Posterior vena cava (tissue), 2 donors: ENCODE data around the gene PKP3. TPM values are rescaled to one million over a fixed set of nuclear protein-coding genes. Genes with fewer than 3 reads are reported as not detected.

Experiments
- DNase-seq: peaks from one replicate; pipeline ENCODE4 v3.0.0-alpha.2; 2020; ENCODE audit warnings: low spot score
- intact Hi-C, 2 donors: fragments of 100-400 bp; cut with DNase I; formaldehyde crosslinking; loops; one replicate each; pipeline versions ENCODE4 v1.14.1 to v1.14.2; 2022 to 2023
- total RNA-seq, 2 donors: library from RNA; stranded (reverse); fragmentation: NEBNext Ultra II Directional; extraction: Animal tissue kit (Norgen Biotek cat#: 25700); gene quantifications; one replicate each; pipeline ENCODE4 v1.2.1, GENCODE V29; 2021
- donor health status: DM: yes; HTN: yes; CAD: no.
- donor health status: DM: yes; HTN: yes; CAD: no.

The PKP3 gene
- total RNA-seq, 2 donors from 2014 or later, result 0.10 TPM; not detected in 1

DNA sequence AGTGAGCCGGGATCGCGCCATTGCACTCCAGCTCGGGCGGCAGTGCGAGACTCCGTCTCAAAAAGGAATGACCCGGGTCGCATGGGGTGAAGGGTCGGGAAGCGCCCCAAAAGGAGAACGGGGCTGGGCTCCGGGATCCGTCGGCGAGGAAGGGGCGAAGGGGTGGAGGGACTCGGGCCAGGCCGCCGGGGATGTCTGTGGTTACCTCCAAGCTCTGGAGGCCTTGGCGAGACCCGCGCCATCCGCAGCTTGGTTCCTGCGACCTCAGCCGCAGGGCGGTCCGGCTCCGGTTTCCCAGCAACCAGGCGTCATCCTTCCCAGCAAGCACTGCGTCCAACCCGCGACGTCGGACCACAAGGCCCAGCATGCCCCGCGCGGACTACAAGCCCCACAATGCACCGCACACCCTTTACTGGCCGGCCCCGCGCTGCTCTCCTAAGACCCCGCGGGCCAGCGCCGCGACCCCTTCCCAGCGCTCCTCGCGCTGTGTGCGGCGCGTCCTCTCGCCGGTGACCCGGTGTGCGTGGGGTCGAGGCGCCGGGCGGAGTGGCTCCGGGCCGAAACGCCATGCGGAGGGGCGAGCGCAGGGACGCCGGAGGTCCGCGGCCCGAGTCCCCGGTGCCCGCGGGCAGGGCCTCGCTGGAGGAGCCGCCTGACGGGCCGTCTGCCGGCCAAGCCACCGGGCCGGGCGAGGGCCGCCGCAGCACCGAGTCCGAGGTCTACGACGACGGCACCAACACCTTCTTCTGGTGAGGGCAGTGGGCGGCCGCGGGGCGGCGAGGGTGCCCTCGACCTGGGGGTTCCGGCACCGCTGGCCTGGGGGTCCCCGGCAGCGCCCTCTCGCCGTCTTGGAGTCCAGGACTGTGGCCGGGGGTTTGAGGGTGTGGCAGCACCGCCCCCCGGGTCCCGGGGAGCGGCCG lies 56.1 kb downstream of the PKP3 start, which contains the start of gene PTDSS2:
PTDSS2 (plus strand) TSS at position 391 of the 920 bp plus-strand sequence; CDS start at position 568, 177 bp downstream.
- peak; percentile 99 for DNase-seq
- intact Hi-C loops, result no loop called here

- intact Hi-C loops, result no loop called here
- DNase-seq, result no peak
These were observed 56.9 kb downstream of the PKP3 start for GRCh38 chr11:450809-451451.

DNA sequence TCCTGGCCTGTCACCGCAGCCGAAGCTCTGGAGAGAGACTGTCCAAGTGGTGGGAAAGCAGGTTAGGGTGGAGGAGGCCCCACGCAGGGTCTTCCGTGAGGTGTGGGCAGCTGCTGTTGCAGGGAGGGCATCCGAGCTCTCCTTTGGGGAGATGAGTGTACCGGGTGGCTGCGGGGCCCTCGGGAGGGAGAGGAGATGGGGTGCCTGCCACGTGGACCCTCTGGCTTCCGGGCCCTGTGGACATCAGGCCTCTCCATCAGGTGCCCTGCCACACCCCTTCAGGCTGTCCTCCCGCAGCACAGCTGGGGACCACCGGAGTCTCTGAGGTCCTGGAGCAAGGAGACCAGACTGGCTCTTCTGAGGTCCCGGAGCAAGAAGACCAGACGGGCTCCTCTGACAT lies 57.7 kb downstream of the PKP3 start:
- intact Hi-C loops, result no loop called here
- DNase-seq, result no peak

- no peak for DNase-seq
- intact Hi-C loops, result no loop called here
These were observed 58.3 kb downstream of the PKP3 start for GRCh38 chr11:452203-452744.

- no peak for DNase-seq
- intact Hi-C loops, result no loop called here
These were observed 59.0 kb downstream of the PKP3 start for GRCh38 chr11:452916-453527.

- no peak for DNase-seq
- intact Hi-C loops, result no loop called here
These were observed 59.6 kb downstream of the PKP3 start for GRCh38 chr11:453564-453963.

- intact Hi-C loops, result no loop called here
- DNase-seq, result no peak
These were observed 60.0 kb downstream of the PKP3 start for GRCh38 chr11:454043-454442.

Other genes with a start within 250 kb of the PKP3 start
- gene SCGB1C1, start 201.1 kb upstream of the PKP3 start, total RNA-seq, result not detected
- 10 to 100 TPM; 37.5 to 39.1 TPM for gene BET1L, start 186.8 kb upstream of the PKP3 start, total RNA-seq
- gene RIC8A, start 186.5 kb upstream of the PKP3 start, total RNA-seq, result 10 to 100 TPM; 73.8 to 87.5 TPM
- 10 to 100 TPM in 1 of 2 donors, 1 to 10 TPM in 1; 9.1 to 13.3 TPM for gene SIRT3, start 157.9 kb upstream of the PKP3 start, total RNA-seq
- 10 to 100 TPM; 83.2 to 89.6 TPM for gene PSMD13, start 157.2 kb upstream of the PKP3 start, total RNA-seq
- gene NLRP6, start 115.8 kb upstream of the PKP3 start, total RNA-seq, result under 1 TPM; 0.38 to 0.42 TPM
- 10 to 100 TPM; 18.8 to 20.7 TPM for gene PGGHG, start 105.1 kb upstream of the PKP3 start, total RNA-seq
- not detected for gene IFITM5, start 94.7 kb upstream of the PKP3 start, total RNA-seq
- gene IFITM2, start 86.4 kb upstream of the PKP3 start, total RNA-seq, result 100 to 1,000 TPM; 647 to 724 TPM
- gene IFITM1, start 80.2 kb upstream of the PKP3 start, total RNA-seq, result 100 to 1,000 TPM; 205 to 275 TPM
- 1,000 to 10,000 TPM; 1,080 to 1,276 TPM for gene IFITM3, start 73.3 kb upstream of the PKP3 start, total RNA-seq
- gene B4GALNT4, start 24.7 kb upstream of the PKP3 start, total RNA-seq, result 1 to 10 TPM in 1 of 2 donors, under 1 TPM in 1; 0.52 to 1.8 TPM
- gene SIGIRR, start 20.8 kb downstream of the PKP3 start, total RNA-seq, result 10 to 100 TPM; 30.7 to 45.2 TPM
- under 1 TPM; 0.57 to 0.93 TPM for gene ANO9, start 47.8 kb downstream of the PKP3 start, total RNA-seq
- gene PTDSS2, start 56.1 kb downstream of the PKP3 start, total RNA-seq, result 10 to 100 TPM; 16.3 to 16.7 TPM
- gene RNH1, start 113.0 kb downstream of the PKP3 start, total RNA-seq, result 100 to 1,000 TPM; 197 to 209 TPM
- gene HRAS, start 141.4 kb downstream of the PKP3 start, total RNA-seq, result 10 to 100 TPM; 37.2 to 48.5 TPM
- under 1 TPM; 0.43 to 0.56 TPM for gene LRRC56, start 143.3 kb downstream of the PKP3 start, total RNA-seq
- gene LMNTD2, start 166.5 kb downstream of the PKP3 start, total RNA-seq, result under 1 TPM; 0.43 to 0.56 TPM
- 1 to 10 TPM; 2.1 to 2.6 TPM for gene RASSF7, start 166.8 kb downstream of the PKP3 start, total RNA-seq
- gene PHRF1, start 182.3 kb downstream of the PKP3 start, total RNA-seq, result 10 to 100 TPM; 18.3 to 20.8 TPM
- gene IRF7, start 221.7 kb downstream of the PKP3 start, total RNA-seq, result 10 to 100 TPM; 10.3 to 16.4 TPM
- gene CDHR5, start 230.7 kb downstream of the PKP3 start, total RNA-seq, result under 1 TPM in 1 of 2 donors, not detected in 1; 0.10 TPM
- gene SCT, start 233.0 kb downstream of the PKP3 start, total RNA-seq, result not detected
- under 1 TPM; 0.48 to 0.51 TPM for gene DRD4, start 243.1 kb downstream of the PKP3 start, total RNA-seq